HL-60 (cell line): ENCODE data around the gene TYW1.

Experiments used
- GABPA ChIP-seq: IDR thresholded peaks from 2 replicates; pipeline ENCODE4 v1.6.1; 2012; ENCODE audit warnings: low read depth
- POLR2AphosphoS5 ChIP-seq: IDR thresholded peaks from 2 replicates; pipeline ENCODE4 v1.6.1; 2012; ENCODE audit warnings: low read depth
- TF ChIP-seq, protein P1 (sequence below): IDR thresholded peaks from one replicate; pipeline ENCODE4 v1.5.1; 2011; ENCODE audit warnings: low read length, control low read depth, inconsistent platforms; ENCODE audit not compliant: insufficient read depth

DNA sequence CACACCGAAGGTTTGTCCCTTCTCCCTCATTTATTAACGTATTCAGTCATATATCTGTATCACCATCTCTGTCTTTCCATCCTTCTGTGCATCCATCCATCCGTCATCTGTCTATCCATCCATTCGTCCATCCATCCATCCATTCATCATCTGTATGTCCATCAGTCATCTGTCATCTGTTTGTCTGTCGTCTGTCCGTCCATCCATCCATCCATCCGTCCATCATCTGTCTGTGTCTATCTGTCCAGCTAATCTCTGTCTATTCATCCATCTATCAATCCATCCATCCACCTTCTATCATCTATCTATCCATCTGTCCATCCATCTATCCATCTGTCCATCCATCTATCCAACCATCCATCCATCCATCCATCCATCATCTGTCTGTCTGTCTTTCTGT is 213.9 kb downstream of the TYW1 start:
- TF ChIP-seq, protein P1, sequence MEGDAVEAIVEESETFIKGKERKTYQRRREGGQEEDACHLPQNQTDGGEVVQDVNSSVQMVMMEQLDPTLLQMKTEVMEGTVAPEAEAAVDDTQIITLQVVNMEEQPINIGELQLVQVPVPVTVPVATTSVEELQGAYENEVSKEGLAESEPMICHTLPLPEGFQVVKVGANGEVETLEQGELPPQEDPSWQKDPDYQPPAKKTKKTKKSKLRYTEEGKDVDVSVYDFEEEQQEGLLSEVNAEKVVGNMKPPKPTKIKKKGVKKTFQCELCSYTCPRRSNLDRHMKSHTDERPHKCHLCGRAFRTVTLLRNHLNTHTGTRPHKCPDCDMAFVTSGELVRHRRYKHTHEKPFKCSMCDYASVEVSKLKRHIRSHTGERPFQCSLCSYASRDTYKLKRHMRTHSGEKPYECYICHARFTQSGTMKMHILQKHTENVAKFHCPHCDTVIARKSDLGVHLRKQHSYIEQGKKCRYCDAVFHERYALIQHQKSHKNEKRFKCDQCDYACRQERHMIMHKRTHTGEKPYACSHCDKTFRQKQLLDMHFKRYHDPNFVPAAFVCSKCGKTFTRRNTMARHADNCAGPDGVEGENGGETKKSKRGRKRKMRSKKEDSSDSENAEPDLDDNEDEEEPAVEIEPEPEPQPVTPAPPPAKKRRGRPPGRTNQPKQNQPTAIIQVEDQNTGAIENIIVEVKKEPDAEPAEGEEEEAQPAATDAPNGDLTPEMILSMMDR, result no peak
- no peak for TF ChIP-seq GABPA
- TF ChIP-seq POLR2AphosphoS5, result no peak
